Middle frontal gyrus (tissue), 1 donor: ENCODE data around the gene CNIH2.
"Not testable (repeated sequence)": the region's sequence is repeated elsewhere in the genome, so short reads cannot be mapped to it uniquely, and the experiment has no call there.

Experiments
- DNase-seq: peaks from one replicate; pipeline ENCODE4 v3.0.0-alpha.2; 2015; ENCODE audit warnings: low spot score; ENCODE audit errors: extremely low spot score

Gene CNIH2

GRCh38 chr11:66291303-66291705 lies 13.3 kb downstream of the CNIH2 start:
- no peak for DNase-seq

- DNase-seq = no peak
Observed at GRCh38 chr11:66291706-66292542, 13.9 kb downstream of the CNIH2 start, which contains the start of gene TMEM151A. Gene TMEM151A, plus strand, starts transcription at chr11:66291894. Its CDS starts 120 bp downstream, at chr11:66292014.

GRCh38 chr11:66292543-66293332 lies 14.8 kb downstream of the CNIH2 start:
- no peak for DNase-seq

GRCh38 chr11:66293352-66293751 lies 15.4 kb downstream of the CNIH2 start:
- DNase-seq = no peak

GRCh38 chr11:66293777-66294625 lies 16.0 kb downstream of the CNIH2 start:
- no peak for DNase-seq

- DNase-seq = no peak
Observed at GRCh38 chr11:66294626-66295620, 16.9 kb downstream of the CNIH2 start.

GRCh38 chr11:66297610-66298009 lies 19.6 kb downstream of the CNIH2 start:
- no peak for DNase-seq

GRCh38 chr11:66299186-66299585 lies 21.2 kb downstream of the CNIH2 start:
- DNase-seq = no peak

- no peak for DNase-seq
Observed at GRCh38 chr11:66302656-66303055, 24.7 kb downstream of the CNIH2 start.

GRCh38 chr11:66309475-66309874 lies 31.5 kb downstream of the CNIH2 start:
- DNase-seq = no peak

- DNase-seq = no peak
Observed at GRCh38 chr11:66310324-66310723, 32.3 kb downstream of the CNIH2 start.

- DNase-seq = not testable (repeated sequence)
Observed at GRCh38 chr11:66310803-66311440, 32.9 kb downstream of the CNIH2 start.

GRCh38 chr11:66311470-66311964 lies 33.5 kb downstream of the CNIH2 start:
- no peak for DNase-seq

GRCh38 chr11:66311965-66312548 lies 34.1 kb downstream of the CNIH2 start:
- DNase-seq = peak; percentile 38

- peak; percentile 85 for DNase-seq
Observed at GRCh38 chr11:66312549-66313320, 34.8 kb downstream of the CNIH2 start.

- DNase-seq = no peak
Observed at GRCh38 chr11:66313321-66314185, 35.6 kb downstream of the CNIH2 start.

- no peak for DNase-seq
Observed at GRCh38 chr11:66314186-66314501, 36.2 kb downstream of the CNIH2 start.
